HUES6 (cell line): Measurements from ENCODE around the gene SCAMP4.

Experiments
- H3K27ac ChIP-seq: 2 replicates; pipeline ENCODE4 v1.7.0; 2013; ENCODE audit warnings: low read depth, mild to moderate bottlenecking, low read length, inconsistent platforms
- H3K27me3 ChIP-seq: 2 replicates; pipeline ENCODE4 v1.6.1; 2013; ENCODE audit warnings: low read length; ENCODE audit not compliant: control insufficient read depth, insufficient read depth
- H3K36me3 ChIP-seq: 2 replicates; pipeline ENCODE4 v1.6.1; 2013; ENCODE audit warnings: low read length; ENCODE audit not compliant: control insufficient read depth, insufficient read depth
- H3K4me1 ChIP-seq: 2 replicates; pipeline ENCODE4 v1.6.1; 2013; ENCODE audit warnings: low read length; ENCODE audit not compliant: control insufficient read depth, insufficient read depth
- H3K4me3 ChIP-seq: 2 replicates; pipeline ENCODE4 v1.5.1; 2013; ENCODE audit warnings: low read depth, low read length
- H3K9ac ChIP-seq: one replicate; pipeline ENCODE4 v1.6.1; 2013; ENCODE audit warnings: mild to moderate bottlenecking, low read length
- H3K9me3 ChIP-seq: 2 replicates; pipeline ENCODE4 v1.6.1; 2013; ENCODE audit warnings: low read depth, low read length; ENCODE audit not compliant: control insufficient read depth, insufficient read depth

The SCAMP4 gene

GRCh38 chr19:1932395-1932794 is 27.2 kb downstream of the SCAMP4 start:
- H3K27ac ChIP-seq: no peak overlapping the region
- H3K9me3 ChIP-seq: peaks cover 20% of the 10 kb centered on the region
- no peak overlapping the region for H3K9ac ChIP-seq
- no peaks in the 10 kb centered on the region for H3K36me3 ChIP-seq
- H3K4me3 ChIP-seq: no peak overlapping the region
- H3K27me3 ChIP-seq: no peaks in the 10 kb centered on the region; the same call in 1 of the 2 replicates
- H3K4me1 ChIP-seq: no peaks in the 10 kb centered on the region

- no peaks in the 10 kb centered on the region; the same call in 1 of the 2 replicates for H3K27me3 ChIP-seq
- H3K4me1 ChIP-seq: no peaks in the 10 kb centered on the region
- no peak overlapping the region for H3K27ac ChIP-seq
- peaks cover 20% of the 10 kb centered on the region for H3K9me3 ChIP-seq
- H3K9ac ChIP-seq: no peak overlapping the region
- no peaks in the 10 kb centered on the region for H3K36me3 ChIP-seq
- H3K4me3 ChIP-seq: no peak overlapping the region
Measured at GRCh38 chr19:1933244-1933643, 28.0 kb downstream of the SCAMP4 start.

- no peaks in the 10 kb centered on the region for H3K4me1 ChIP-seq
- no peak overlapping the region for H3K27ac ChIP-seq
- peaks cover 20% of the 10 kb centered on the region for H3K9me3 ChIP-seq
- H3K4me3 ChIP-seq: no peak overlapping the region
- H3K36me3 ChIP-seq: no peaks in the 10 kb centered on the region
- H3K27me3 ChIP-seq: no peaks in the 10 kb centered on the region; the same call in 1 of the 2 replicates
- no peak overlapping the region for H3K9ac ChIP-seq
Measured at GRCh38 chr19:1933942-1934341, 28.7 kb downstream of the SCAMP4 start.

GRCh38 chr19:1935484-1936208 is 30.4 kb downstream of the SCAMP4 start:
- H3K4me3 ChIP-seq: no peak overlapping the region
- H3K9ac ChIP-seq: no peak overlapping the region
- H3K27ac ChIP-seq: no peak overlapping the region
- peaks cover 6% of the 10 kb centered on the region; the same call in 1 of the 2 replicates for H3K4me1 ChIP-seq
- H3K36me3 ChIP-seq: no peaks in the 10 kb centered on the region
- H3K27me3 ChIP-seq: no peaks in the 10 kb centered on the region
- H3K9me3 ChIP-seq: peaks cover 20% of the 10 kb centered on the region

- Histone ChIP-seq H3K9ac (no peak overlapping the region), H3K27ac (no peak overlapping the region)
Measured at GRCh38 chr19:1936430-1936829, 31.2 kb downstream of the SCAMP4 start.

GRCh38 chr19:1936916-1937610 is 31.9 kb downstream of the SCAMP4 start:
- Histone ChIP-seq H3K9ac (no peak overlapping the region), H3K27ac (no peak overlapping the region), H3K4me1 (peaks cover 6% of the 10 kb centered on the region; the same call in 1 of the 2 replicates), H3K9me3 (peaks cover 15% of the 10 kb centered on the region), H3K27me3 (no peaks in the 10 kb centered on the region), H3K36me3 (no peaks in the 10 kb centered on the region), H3K4me3 (no peak overlapping the region)

More at GRCh38 chr19:1936430-1936829, 31.2 kb downstream of the SCAMP4 start:
- Histone ChIP-seq H3K4me3 (no peak overlapping the region), H3K36me3 (no peaks in the 10 kb centered on the region), H3K4me1 (peaks cover 6% of the 10 kb centered on the region; the same call in 1 of the 2 replicates), H3K27me3 (no peaks in the 10 kb centered on the region), H3K9me3 (peaks cover 19% of the 10 kb centered on the region)

- no peak overlapping the region for H3K27ac ChIP-seq
- peaks cover 10% of the 10 kb centered on the region for H3K4me1 ChIP-seq
- no peak overlapping the region for H3K9ac ChIP-seq
Measured at GRCh38 chr19:1938071-1938470, 32.9 kb downstream of the SCAMP4 start.

GRCh38 chr19:1941146-1942077 is 36.2 kb downstream of the SCAMP4 start, which contains the start of gene CSNK1G2:
Gene CSNK1G2 (plus strand): TSS chr19:1941172. CDS start chr19:1969773, 28,601 bp downstream.
- Histone ChIP-seq H3K4me1 (peaks cover 21% of the 10 kb centered on the region), H3K9me3 (no peaks in the 10 kb centered on the region), H3K27ac (peak within 1 kb of the TSS; percentile 88; the same call in 1 of the 2 replicates)

More at GRCh38 chr19:1938071-1938470, 32.9 kb downstream of the SCAMP4 start:
- H3K36me3 ChIP-seq: no peaks in the 10 kb centered on the region
- H3K4me3 ChIP-seq: no peak overlapping the region
- H3K27me3 ChIP-seq: no peaks in the 10 kb centered on the region
- H3K9me3 ChIP-seq: peaks cover 9% of the 10 kb centered on the region

GRCh38 chr19:1942078-1942933 is 37.1 kb downstream of the SCAMP4 start:
- Histone ChIP-seq H3K9ac (peak overlapping the region; percentile 72), H3K36me3 (no peaks in the 10 kb centered on the region), H3K9me3 (no peaks in the 10 kb centered on the region), H3K27me3 (no peaks in the 10 kb centered on the region), H3K4me3 (peak overlapping the region; percentile 76), H3K4me1 (peaks cover 24% of the 10 kb centered on the region), H3K27ac (no peak overlapping the region)

More at GRCh38 chr19:1941146-1942077, 36.2 kb downstream of the SCAMP4 start, which contains the start of gene CSNK1G2:
- H3K27me3 ChIP-seq: no peaks in the 10 kb centered on the region
- H3K9ac ChIP-seq: peak within 1 kb of the TSS; percentile 79
- peak within 1 kb of the TSS; percentile 76 for H3K4me3 ChIP-seq
- no peaks in the 10 kb centered on the region for H3K36me3 ChIP-seq
